Thoracic aorta (tissue), 2 donors: ENCODE results near the gene PILRB. TPM values are rescaled to one million over a fixed set of nuclear protein-coding genes. Genes with fewer than 3 reads are reported as not detected.
"Not testable (repeated sequence)": the region's sequence is repeated elsewhere in the genome, so short reads cannot be mapped to it uniquely, and the experiment has no call there.

Experiments used
- ATAC-seq: fragments of 150-250 bp; one replicate; pipeline ENCODE4 v1.8.0; 2017; ENCODE audit warnings: low read depth; ENCODE audit not compliant: insufficient number of reproducible peaks, low FRiP score
- DNase-seq: peaks from one replicate; pipeline ENCODE4 v3.0.0-alpha.2; 2020; ENCODE audit warnings: low spot score
- H3K27ac ChIP-seq, 2 donors: fragments of 200-600 bp; sonication (generic); 1 replicate in 1 of 2; 2 replicates in 1 of 2; pipeline ENCODE4 v1.5.1; 2016; ENCODE audit warnings: mild to moderate bottlenecking in 2 of 2, moderate library complexity in 2 of 2
- H3K27me3 ChIP-seq: fragments of 200-600 bp; sonication (generic); replicated peaks from 2 replicates; pipeline ENCODE4 v1.6.0; 2016; ENCODE audit warnings: mild to moderate bottlenecking; ENCODE audit not compliant: insufficient read depth
- H3K36me3 ChIP-seq: fragments of 200-600 bp; sonication (generic); one replicate; pipeline ENCODE4 v1.5.1; 2016
- H3K4me1 ChIP-seq, 2 donors: fragments of 200-600 bp; sonication (generic); 1 replicate in 1 of 2; 2 replicates in 1 of 2; pipeline versions ENCODE4 v1.5.1 to v1.6.0; 2016; ENCODE audit warnings: low read depth in 2 of 2, mild to moderate bottlenecking in 1 of 2; ENCODE audit not compliant: control insufficient read depth in 1 of 2
- H3K4me3 ChIP-seq: fragments of 200-600 bp; sonication (generic); 2 replicates; pipeline ENCODE4 v1.5.1; 2016; ENCODE audit warnings: mild to moderate bottlenecking
- H3K9me3 ChIP-seq: fragments of 200-600 bp; sonication (generic); 2 replicates; pipeline ENCODE4 v1.5.1; 2016
- CTCF ChIP-seq: fragments of 200-600 bp; sonication (generic); IDR thresholded peaks from one replicate; pipeline ENCODE4 v1.5.1; 2019; ENCODE audit warnings: antibody characterized with exemption
- total RNA-seq, 2 donors: library from RNA; depleted of rRNA; stranded (reverse); fragments of >200 nt; gene quantifications; one replicate each; pipeline versions ENCODE4 v1.1.0 to v1.2.3, GENCODE V29; 2016

The PILRB gene
- total RNA-seq, 2 donors from 2014 or later = 88.4 to 100 TPM

GRCh38 chr7:100349757-100350156, 8.2 kb upstream of the PILRB start:
- H3K4me3 ChIP-seq = no peak overlapping the region
- peaks cover 0 to 3% of the 10 kb centered on the region in 2 donors for H3K4me1 ChIP-seq
- ATAC-seq = no peak
- H3K27me3 ChIP-seq = no peaks in the 10 kb centered on the region
- DNase-seq = no peak
- TF ChIP-seq CTCF = no peak
- no peaks in the 10 kb centered on the region for H3K9me3 ChIP-seq
- no peak overlapping the region for H3K27ac ChIP-seq
- peaks cover 68% of the 10 kb centered on the region for H3K36me3 ChIP-seq

DNA sequence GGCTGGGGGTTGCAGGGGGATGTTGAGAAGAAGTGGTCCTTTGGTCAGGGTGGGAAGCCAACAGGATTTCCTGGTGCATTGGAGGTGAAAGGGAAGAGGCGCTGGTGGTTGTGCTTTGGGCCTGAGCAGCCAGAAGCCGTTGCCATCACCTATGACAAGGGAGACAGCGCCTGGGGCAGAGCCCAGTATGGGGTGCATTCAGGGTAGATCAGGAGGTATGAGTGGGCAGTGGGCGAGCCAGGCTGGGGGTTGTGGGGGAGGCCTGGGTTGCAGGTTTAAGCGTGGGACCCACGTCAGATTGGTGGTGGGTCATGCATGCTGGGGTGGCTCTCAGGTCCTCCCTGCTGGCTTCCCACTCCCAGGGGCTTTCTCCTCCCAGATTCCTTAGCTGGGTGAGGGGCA, 6.3 kb upstream of the PILRB start:
- Histone ChIP-seq H3K9me3 (no peaks in the 10 kb centered on the region), H3K27me3 (no peaks in the 10 kb centered on the region), H3K36me3 (peaks cover 75% of the 10 kb centered on the region), H3K4me3 (no peak overlapping the region), H3K27ac (no peak overlapping the region), H3K4me1 (no peaks in the 10 kb centered on the region)
- no peak for TF ChIP-seq CTCF
- DNase-seq = no peak
- no peak for ATAC-seq

DNA sequence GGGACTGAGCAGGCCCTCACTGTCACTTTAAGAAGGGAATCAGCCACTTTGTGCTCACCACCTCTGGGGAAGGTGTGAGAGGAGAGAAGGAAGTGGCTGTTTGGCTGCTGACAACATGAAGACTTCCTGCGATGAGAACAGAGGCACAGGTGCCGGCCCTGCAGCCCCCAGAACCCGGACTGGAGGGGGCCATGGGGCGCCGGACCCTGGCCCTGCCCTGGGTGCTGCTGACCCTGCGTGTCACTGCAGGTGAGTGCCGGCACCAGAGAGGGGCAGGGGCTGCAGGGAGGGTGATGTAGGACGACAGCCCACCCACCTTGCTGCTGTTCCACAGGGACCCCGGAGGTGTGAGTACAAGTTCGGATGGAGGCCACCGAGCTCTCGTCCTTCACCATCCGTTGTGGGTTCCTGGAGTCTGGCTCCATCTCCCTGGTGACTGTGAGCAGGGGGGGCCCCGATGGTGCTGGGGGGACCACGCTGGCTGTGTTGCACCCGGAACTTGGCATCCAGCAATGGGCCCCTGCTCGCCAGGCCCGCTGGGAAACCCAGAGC, 5.6 kb upstream of the PILRB start:
- H3K36me3 ChIP-seq = peaks cover 74% of the 10 kb centered on the region
- not testable (repeated sequence) for ATAC-seq, H3K4me1 ChIP-seq, H3K27ac ChIP-seq, H3K4me3 ChIP-seq, H3K27me3 ChIP-seq, H3K9me3 ChIP-seq, DNase-seq

DNA sequence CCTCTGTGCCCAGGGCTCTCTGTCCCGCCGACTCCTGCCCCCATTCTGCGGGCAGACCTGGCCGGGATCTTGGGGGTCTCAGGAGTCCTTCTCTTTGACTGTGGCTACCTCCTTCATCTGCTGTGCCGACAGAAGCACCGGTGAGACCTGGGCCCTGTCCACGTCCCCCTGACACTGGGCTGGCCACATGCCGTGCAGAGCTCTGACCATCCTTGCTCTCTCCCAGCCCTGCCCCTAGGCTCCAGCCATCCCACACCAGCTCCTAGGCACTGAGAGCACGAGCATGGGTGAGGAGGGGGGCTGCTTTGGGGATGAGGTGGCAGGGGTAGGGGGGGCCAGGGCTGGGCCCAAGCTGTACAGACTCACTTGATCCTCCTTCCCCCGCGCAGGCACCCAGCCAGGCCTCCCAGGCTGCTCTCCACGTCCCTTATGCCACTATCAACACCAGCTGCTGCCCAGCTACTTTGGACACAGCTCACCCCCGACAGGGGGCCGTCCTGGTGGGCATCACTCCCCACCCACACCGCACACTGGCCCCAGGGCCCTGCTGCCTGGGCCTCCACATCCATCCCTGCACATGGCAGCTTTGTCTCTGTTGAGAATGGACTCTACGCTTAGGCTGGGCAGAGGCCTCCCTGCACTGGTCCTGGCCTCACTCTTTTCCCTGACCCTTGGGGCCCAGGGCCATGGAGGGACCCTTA, 4.8 kb upstream of the PILRB start:
- H3K9me3 ChIP-seq = no peaks in the 10 kb centered on the region
- DNase-seq (no peak), ATAC-seq (no peak)
- H3K4me3 ChIP-seq = no peak overlapping the region
- H3K36me3 ChIP-seq = peaks cover 73% of the 10 kb centered on the region
- H3K27me3 ChIP-seq = no peaks in the 10 kb centered on the region
- no peak overlapping the region for H3K27ac ChIP-seq
- H3K4me1 ChIP-seq = no peaks in the 10 kb centered on the region
- TF ChIP-seq CTCF = no peak

DNA sequence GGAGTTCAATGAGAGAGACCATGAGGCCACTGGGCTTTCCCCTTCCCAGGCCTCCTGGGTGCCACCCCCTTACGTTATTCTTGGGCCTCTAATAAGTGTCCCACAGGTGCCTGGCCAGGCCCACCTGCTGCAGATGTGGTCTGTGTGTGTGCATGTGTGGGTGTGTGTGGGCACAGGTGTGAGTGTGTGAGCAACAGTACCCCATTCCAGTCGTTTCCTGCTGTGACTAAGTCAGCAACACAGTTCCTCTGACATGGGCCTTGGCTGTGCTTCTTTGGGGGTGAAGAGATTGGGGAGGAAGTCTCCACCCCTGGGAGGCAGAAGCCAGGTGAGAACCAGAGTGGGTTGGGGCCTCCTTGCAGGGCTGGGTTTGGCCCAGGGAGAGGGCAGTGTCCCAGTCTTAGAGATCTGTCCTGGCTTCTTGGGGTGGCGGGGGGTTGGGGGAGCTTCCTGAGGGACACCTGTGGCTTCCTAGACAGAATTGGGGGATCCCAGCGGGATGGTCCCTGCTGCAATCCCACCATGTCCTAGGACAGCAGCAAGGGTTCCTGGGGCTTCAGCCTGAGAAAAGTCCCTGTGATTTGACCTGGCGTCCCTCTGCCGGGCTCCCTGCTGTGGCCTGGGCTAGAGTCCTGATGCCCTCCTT, 4.1 kb upstream of the PILRB start:
- ATAC-seq = no peak
- H3K4me3 ChIP-seq = no peak overlapping the region
- no peaks in the 10 kb centered on the region for H3K27me3 ChIP-seq
- H3K9me3 ChIP-seq = no peaks in the 10 kb centered on the region
- peaks cover 73% of the 10 kb centered on the region for H3K36me3 ChIP-seq
- TF ChIP-seq CTCF = no peak
- no peaks in the 10 kb centered on the region for H3K4me1 ChIP-seq
- DNase-seq = no peak
- no peak overlapping the region for H3K27ac ChIP-seq
